ENCODE measurements around the gene CFAP251. TPM values are rescaled to one million over a fixed set of nuclear protein-coding genes. Genes with fewer than 3 reads are reported as not detected.

CFAP251 gene
- total RNA-seq, 4 donors from 2014 or later, result 0.49 to 4.9 (median 0.61) TPM

DNA sequence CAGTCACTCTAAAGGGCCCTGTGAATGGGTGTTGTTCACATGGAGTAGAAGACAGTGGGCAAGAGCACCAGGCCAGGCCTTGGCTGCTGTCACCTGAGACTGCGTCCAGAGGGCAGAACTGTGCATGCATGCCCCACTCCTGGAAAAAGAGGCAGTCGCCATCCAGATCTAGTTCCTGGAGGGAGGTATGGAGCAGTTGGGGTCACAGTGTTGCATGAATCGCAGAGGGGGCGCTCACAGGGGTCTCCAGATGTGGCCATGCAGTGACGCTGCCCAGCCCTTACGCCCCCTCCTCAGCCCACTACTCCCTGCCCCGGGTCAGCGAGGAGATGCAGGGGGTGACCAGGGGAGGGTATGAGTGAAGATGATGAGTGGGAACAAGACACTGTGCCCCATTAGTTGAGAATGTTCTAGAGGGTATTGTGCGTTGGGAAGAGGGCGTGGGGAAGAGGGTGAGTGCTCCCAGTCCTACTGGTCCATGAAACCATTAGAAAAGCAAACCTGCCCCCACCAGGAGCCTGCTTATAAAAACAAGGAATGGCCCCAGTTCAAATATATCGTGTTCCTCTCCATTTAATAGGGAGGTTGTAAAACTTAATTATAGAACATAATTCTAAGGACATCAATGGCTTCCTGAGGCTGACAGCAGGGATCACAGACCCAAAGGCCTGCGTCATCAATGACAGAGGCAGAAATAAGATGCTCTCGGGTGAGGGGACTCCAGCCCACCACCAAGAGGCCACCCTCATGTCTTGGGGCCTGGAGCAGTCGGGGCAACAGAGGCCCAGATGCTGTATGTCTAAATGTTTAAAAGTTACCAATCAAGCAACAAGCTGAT lies 71.1 kb downstream of the CFAP251 start:
- Histone ChIP-seq H3K4me3 (no peak overlapping the region), H3K4me1 (no peaks in the 10 kb centered on the region), H3K36me3 (no peaks in the 10 kb centered on the region), H3K27me3 (no peaks in the 10 kb centered on the region), H3K27ac (no peak overlapping the region), H3K9me3 (no peaks in the 10 kb centered on the region)
- DNase-seq, result no peak
- no peak for TF ChIP-seq POLR2A (IDR thresholded peaks at IDR 0.05)
- TF ChIP-seq, protein P1, sequence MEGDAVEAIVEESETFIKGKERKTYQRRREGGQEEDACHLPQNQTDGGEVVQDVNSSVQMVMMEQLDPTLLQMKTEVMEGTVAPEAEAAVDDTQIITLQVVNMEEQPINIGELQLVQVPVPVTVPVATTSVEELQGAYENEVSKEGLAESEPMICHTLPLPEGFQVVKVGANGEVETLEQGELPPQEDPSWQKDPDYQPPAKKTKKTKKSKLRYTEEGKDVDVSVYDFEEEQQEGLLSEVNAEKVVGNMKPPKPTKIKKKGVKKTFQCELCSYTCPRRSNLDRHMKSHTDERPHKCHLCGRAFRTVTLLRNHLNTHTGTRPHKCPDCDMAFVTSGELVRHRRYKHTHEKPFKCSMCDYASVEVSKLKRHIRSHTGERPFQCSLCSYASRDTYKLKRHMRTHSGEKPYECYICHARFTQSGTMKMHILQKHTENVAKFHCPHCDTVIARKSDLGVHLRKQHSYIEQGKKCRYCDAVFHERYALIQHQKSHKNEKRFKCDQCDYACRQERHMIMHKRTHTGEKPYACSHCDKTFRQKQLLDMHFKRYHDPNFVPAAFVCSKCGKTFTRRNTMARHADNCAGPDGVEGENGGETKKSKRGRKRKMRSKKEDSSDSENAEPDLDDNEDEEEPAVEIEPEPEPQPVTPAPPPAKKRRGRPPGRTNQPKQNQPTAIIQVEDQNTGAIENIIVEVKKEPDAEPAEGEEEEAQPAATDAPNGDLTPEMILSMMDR (IDR thresholded peaks at IDR 0.05 in 4 of 5, conservative IDR thresholded peaks at IDR 0.05 in 1 of 5), result no peak
- intact Hi-C loops (cut with DNase I; ENCODE audit: low total_unique reads), result no loop called here
- in situ Hi-C loops (cut with MboI; ENCODE audit: low sequenced_read_pairs in 4 of 4), result no loop called here
- no peak for ATAC-seq

- no peaks in the 10 kb centered on the region for H3K36me3 ChIP-seq
- no peak for DNase-seq
- TF ChIP-seq, protein P1 (IDR thresholded peaks at IDR 0.05 in 4 of 5, conservative IDR thresholded peaks at IDR 0.05 in 1 of 5), result no peak
- no peak for TF ChIP-seq POLR2A (IDR thresholded peaks at IDR 0.05)
- no peaks in the 10 kb centered on the region for H3K4me1 ChIP-seq
- H3K9me3 ChIP-seq, result no peaks in the 10 kb centered on the region
- in situ Hi-C loops (cut with MboI; ENCODE audit: low sequenced_read_pairs in 4 of 4) (no loop called here), intact Hi-C loops (cut with DNase I; ENCODE audit: low total_unique reads) (no loop called here)
- no peaks in the 10 kb centered on the region for H3K27me3 ChIP-seq
- ATAC-seq, result no peak
- H3K4me3 ChIP-seq, result no peak overlapping the region
- H3K27ac ChIP-seq, result no peak overlapping the region
Observed at GRCh38 chr12:121990114-121990647, 71.8 kb downstream of the CFAP251 start.

GRCh38 chr12:121990692-121991603 lies 72.6 kb downstream of the CFAP251 start:
- TF ChIP-seq, protein P1 (IDR thresholded peaks at IDR 0.05 in 4 of 5, conservative IDR thresholded peaks at IDR 0.05 in 1 of 5), result no peak
- no peak for TF ChIP-seq POLR2A (IDR thresholded peaks at IDR 0.05)
- DNase-seq (no peak), ATAC-seq (no peak)
- in situ Hi-C loops (cut with MboI; ENCODE audit: low sequenced_read_pairs in 4 of 4), result no loop called here
- no peaks in the 10 kb centered on the region for H3K27me3 ChIP-seq
- H3K4me1 ChIP-seq, result no peaks in the 10 kb centered on the region
- no peaks in the 10 kb centered on the region for H3K36me3 ChIP-seq
- no peaks in the 10 kb centered on the region for H3K9me3 ChIP-seq
- no peak overlapping the region for H3K4me3 ChIP-seq
- no peak overlapping the region for H3K27ac ChIP-seq
- intact Hi-C loops (cut with DNase I; ENCODE audit: low total_unique reads), result no loop called here

GRCh38 chr12:121992059-121992879 lies 73.9 kb downstream of the CFAP251 start:
- H3K4me3 ChIP-seq, result no peak overlapping the region
- no peaks in the 10 kb centered on the region for H3K36me3 ChIP-seq
- ATAC-seq (no peak), DNase-seq (no peak)
- intact Hi-C loops (cut with DNase I; ENCODE audit: low total_unique reads) (no loop called here), in situ Hi-C loops (cut with MboI; ENCODE audit: low sequenced_read_pairs in 4 of 4) (no loop called here)
- no peak overlapping the region for H3K27ac ChIP-seq
- no peaks in the 10 kb centered on the region for H3K4me1 ChIP-seq
- H3K9me3 ChIP-seq, result no peaks in the 10 kb centered on the region
- no peaks in the 10 kb centered on the region for H3K27me3 ChIP-seq
- TF ChIP-seq, protein P1 (IDR thresholded peaks at IDR 0.05 in 4 of 5, conservative IDR thresholded peaks at IDR 0.05 in 1 of 5), result no peak
- no peak for TF ChIP-seq POLR2A (IDR thresholded peaks at IDR 0.05)

Data from gastrocnemius medialis (tissue), 4 donors.